ENCODE results near the gene TDRD1.

GRCh38 chr10:114250716-114251115, 71.6 kb downstream of the TDRD1 start:
- TF ChIP-seq JUND (IDR thresholded peaks at IDR 0.05) (no peak), CTCF (IDR thresholded peaks at IDR 0.05 in 2 of 3, conservative IDR thresholded peaks at IDR 0.05 in 1 of 3; ENCODE audit: borderline replicate concordance in 1 of 3, insufficient read depth in 1 of 3, low read depth in 2 of 3, low read length in 2 of 3) (no peak), REST (IDR thresholded peaks at IDR 0.05; ENCODE audit: low read depth) (no peak), MAX (IDR thresholded peaks at IDR 0.05) (no peak), YY1 (IDR thresholded peaks at IDR 0.05; ENCODE audit: extremely low read depth, insufficient replicate concordance, low read depth, low read length) (no peak), EGR1 (IDR thresholded peaks at IDR 0.05; ENCODE audit: low read depth) (no peak), POLR2A (IDR thresholded peaks at IDR 0.05; ENCODE audit: borderline replicate concordance, extremely low read depth, insufficient read depth, insufficient read length) (no peak), ATF3 (IDR thresholded peaks at IDR 0.05) (no peak), SRF (IDR thresholded peaks at IDR 0.05; ENCODE audit: low read depth) (no peak), CBX3 (IDR thresholded peaks at IDR 0.05; ENCODE audit: low read depth) (no peak), CEBPB (IDR thresholded peaks at IDR 0.05; ENCODE audit: low read depth) (no peak), SIN3A (IDR thresholded peaks at IDR 0.05; ENCODE audit: low read depth) (no peak), EZH2 (IDR thresholded peaks at IDR 0.05) (no peak), TCF7L2 (IDR thresholded peaks at IDR 0.05; ENCODE audit: borderline replicate concordance, extremely low read depth, insufficient read depth, insufficient read length) (no peak)

Measured in HCT116 (cell line).